ENCODE measurements around the gene METTL23.
"Not testable (repeated sequence)": the region's sequence is repeated elsewhere in the genome, so short reads cannot be mapped to it uniquely, and the experiment has no call there.

- not testable (repeated sequence) for TF ChIP-seq CTCF, POLR2A (IDR thresholded peaks at IDR 0.05)
These were observed 19.1 kb downstream of the METTL23 start for GRCh38 chr17:76745785-76746184.
